Activated B cell treated with CpG ODN at 0.5 μM for 24 hours (primary cell): ENCODE data around the gene FKBP6. TPM values are rescaled to one million over a fixed set of nuclear protein-coding genes. Genes with fewer than 3 reads are reported as not detected.
"Not testable (repeated sequence)": the region's sequence is repeated elsewhere in the genome, so short reads cannot be mapped to it uniquely, and the experiment has no call there.

Experiments used
- ATAC-seq: fragments of 200-7000 bp; cut with Tn5 transposase; one replicate; pipeline ENCODE4 v1.10.0; 2021; ENCODE audit warnings: low read depth, mild to moderate bottlenecking, moderate library complexity
- CTCF ChIA-PET: fragments of 350-600 bp; sonication (Branson Sonifier 250); formaldehyde crosslinking; loops from one replicate; lab custom pipeline; 2021; ENCODE audit warnings: antibody characterized with exemption; lab: Charles Lee
- POLR2A ChIA-PET: fragments of 350-600 bp; sonication (Branson Sonifier 250); formaldehyde crosslinking; loops from one replicate; lab custom pipeline; 2021; ENCODE audit warnings: antibody characterized with exemption; lab: Charles Lee
- DNase-seq: peaks from one replicate; pipeline ENCODE4 v3.0.0; 2022
- H3K27ac Mint-ChIP-seq: one replicate; pipeline ENCODE4 v1.8.0; 2020; ENCODE audit warnings: mixed read lengths
- H3K27me3 Mint-ChIP-seq: one replicate; pipeline ENCODE4 v1.8.0; 2021; ENCODE audit warnings: mixed read lengths
- H3K36me3 Mint-ChIP-seq: one replicate; pipeline ENCODE4 v1.8.0; 2021; ENCODE audit warnings: low read depth, mixed read lengths
- H3K4me1 Mint-ChIP-seq: one replicate; pipeline ENCODE4 v1.8.0; 2021; ENCODE audit warnings: mixed read lengths
- H3K4me3 Mint-ChIP-seq: one replicate; pipeline ENCODE4 v1.8.0; 2020; ENCODE audit warnings: mild to moderate bottlenecking, mixed read lengths
- H3K9me3 Mint-ChIP-seq: one replicate; pipeline ENCODE4 v1.8.0; 2020; ENCODE audit warnings: mixed read lengths
- intact Hi-C: fragments of 100-400 bp; cut with micrococcal nuclease; formaldehyde crosslinking; loops from one replicate; pipeline ENCODE4 v1.15.1; 2024
- total RNA-seq: library from RNA; stranded (reverse); gene quantifications from 2 replicates; pipeline ENCODE4 v1.2.3, GENCODE V29; 2022
- TF ChIP-seq, protein P1 (sequence below): fragments of 200-600 bp; IDR thresholded peaks from one replicate; pipeline ENCODE4 v1.8.0; 2022; ENCODE audit warnings: antibody characterized with exemption, mild to moderate bottlenecking

The FKBP6 gene
- total RNA-seq, 1 donor from 2014 or later, result not detected

DNA sequence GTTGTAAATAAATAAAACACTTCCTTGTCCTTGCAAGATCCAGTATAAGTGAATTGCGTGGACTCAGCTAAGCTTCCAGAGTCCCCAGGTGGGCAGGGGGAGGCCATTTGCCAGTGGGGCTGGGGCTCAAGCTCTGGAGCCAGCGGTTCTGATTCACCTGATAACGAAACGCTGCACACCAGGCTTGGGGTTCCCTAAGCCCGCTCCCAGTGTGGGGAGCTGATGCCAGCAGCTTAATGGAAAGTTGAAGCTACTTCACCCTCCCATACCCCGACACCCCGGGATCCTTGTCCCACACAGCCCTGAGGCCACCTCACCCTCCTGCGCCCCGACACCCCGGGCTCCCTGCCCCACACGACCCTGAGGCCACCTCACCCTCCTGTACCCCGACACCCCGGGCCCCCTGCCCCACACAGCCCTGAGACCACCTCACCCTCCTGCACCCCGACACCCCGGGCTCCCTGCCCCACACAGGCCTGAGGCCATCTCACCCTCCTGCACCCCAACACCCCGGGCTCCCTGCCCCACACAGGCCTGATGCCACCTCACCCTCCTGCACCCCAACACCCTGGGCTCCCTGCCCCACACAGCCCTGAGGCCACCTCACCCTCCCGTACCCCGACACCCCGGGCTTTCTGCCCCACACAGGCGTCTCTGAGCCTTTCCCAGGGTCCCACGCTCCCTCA, 30.8 kb downstream of the FKBP6 start:
- intact Hi-C loops, result no loop called here
- ChIA-PET CTCF (no interaction called here), POLR2A (interaction anchor here (0.6 kb wide), 1 partner anchor 13 kb away, joined by 5 read pairs; no protein-coding TSS in a partner anchor)
- TF ChIP-seq, protein P1, sequence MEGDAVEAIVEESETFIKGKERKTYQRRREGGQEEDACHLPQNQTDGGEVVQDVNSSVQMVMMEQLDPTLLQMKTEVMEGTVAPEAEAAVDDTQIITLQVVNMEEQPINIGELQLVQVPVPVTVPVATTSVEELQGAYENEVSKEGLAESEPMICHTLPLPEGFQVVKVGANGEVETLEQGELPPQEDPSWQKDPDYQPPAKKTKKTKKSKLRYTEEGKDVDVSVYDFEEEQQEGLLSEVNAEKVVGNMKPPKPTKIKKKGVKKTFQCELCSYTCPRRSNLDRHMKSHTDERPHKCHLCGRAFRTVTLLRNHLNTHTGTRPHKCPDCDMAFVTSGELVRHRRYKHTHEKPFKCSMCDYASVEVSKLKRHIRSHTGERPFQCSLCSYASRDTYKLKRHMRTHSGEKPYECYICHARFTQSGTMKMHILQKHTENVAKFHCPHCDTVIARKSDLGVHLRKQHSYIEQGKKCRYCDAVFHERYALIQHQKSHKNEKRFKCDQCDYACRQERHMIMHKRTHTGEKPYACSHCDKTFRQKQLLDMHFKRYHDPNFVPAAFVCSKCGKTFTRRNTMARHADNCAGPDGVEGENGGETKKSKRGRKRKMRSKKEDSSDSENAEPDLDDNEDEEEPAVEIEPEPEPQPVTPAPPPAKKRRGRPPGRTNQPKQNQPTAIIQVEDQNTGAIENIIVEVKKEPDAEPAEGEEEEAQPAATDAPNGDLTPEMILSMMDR, result no peak
- no peaks in the 10 kb centered on the region for H3K9me3 Mint-ChIP-seq
- DNase-seq, result no peak
- ATAC-seq, result no peak
- H3K4me3 Mint-ChIP-seq, result no peak overlapping the region
- H3K4me1 Mint-ChIP-seq, result peaks cover 6% of the 10 kb centered on the region
- no peaks in the 10 kb centered on the region for H3K36me3 Mint-ChIP-seq
- H3K27ac Mint-ChIP-seq, result no peak overlapping the region
- peaks cover 14% of the 10 kb centered on the region for H3K27me3 Mint-ChIP-seq

DNA sequence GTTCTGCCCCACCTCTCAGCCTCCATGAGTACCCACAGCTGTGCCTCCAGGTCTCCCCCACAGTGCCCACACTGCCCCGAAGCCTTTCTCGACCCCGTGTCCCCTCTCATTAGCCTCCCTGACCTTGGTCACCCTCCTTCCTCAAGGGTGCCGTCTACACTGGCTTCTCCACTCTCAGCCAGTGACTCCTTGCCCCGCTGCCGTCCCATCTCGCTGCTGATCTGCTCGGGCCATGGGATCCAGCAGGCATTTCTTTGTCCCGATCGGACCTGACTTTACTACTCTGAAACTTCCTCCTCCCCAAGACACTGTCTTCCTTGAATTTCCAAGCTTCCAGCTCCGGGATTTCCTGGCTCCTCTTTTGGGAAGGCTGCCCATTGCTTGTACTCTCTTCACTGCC, 31.3 kb downstream of the FKBP6 start:
- no peak for DNase-seq
- ChIA-PET POLR2A (no interaction called here), CTCF (no interaction called here)
- ATAC-seq, result no peak
- Mint-ChIP-seq H3K27me3 (peaks cover 14% of the 10 kb centered on the region), H3K9me3 (no peaks in the 10 kb centered on the region), H3K36me3 (no peaks in the 10 kb centered on the region), H3K4me1 (peaks cover 6% of the 10 kb centered on the region), H3K27ac (no peak overlapping the region), H3K4me3 (no peak overlapping the region)
- TF ChIP-seq, protein P1, result no peak
- intact Hi-C loops, result no loop called here

- Mint-ChIP-seq H3K27ac (no peak overlapping the region), H3K27me3 (peaks cover 14% of the 10 kb centered on the region), H3K4me1 (peaks cover 6% of the 10 kb centered on the region), H3K9me3 (no peaks in the 10 kb centered on the region), H3K4me3 (no peak overlapping the region), H3K36me3 (no peaks in the 10 kb centered on the region)
- POLR2A ChIA-PET, result no interaction called here
- TF ChIP-seq, protein P1, result no peak
- ATAC-seq (no peak), DNase-seq (no peak)
- intact Hi-C loops, result no loop called here
- CTCF ChIA-PET, result no interaction called here
These were observed 31.9 kb downstream of the FKBP6 start for GRCh38 chr7:73359746-73360375.

DNA sequence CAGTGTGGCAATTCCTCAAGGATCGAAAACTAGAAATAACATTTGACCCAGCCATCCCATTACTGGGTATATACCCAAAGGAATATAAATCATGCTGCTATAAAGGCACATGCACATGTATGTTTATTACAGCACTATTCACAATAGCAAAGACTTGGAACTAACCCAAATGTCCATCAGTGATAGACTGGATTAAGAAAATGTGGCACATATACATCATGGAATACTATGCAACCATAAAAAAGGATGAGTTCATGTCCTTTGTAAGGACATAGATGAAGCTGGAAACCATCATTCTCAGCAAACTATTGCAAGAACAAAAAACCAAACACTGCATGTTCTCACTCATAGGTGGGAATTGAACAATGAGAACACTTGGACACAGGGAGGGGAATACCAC, 32.6 kb downstream of the FKBP6 start:
- H3K27me3 Mint-ChIP-seq, result peaks cover 14% of the 10 kb centered on the region
- intact Hi-C loops, H3K4me1 Mint-ChIP-seq, H3K27ac Mint-ChIP-seq, H3K36me3 Mint-ChIP-seq, ATAC-seq, POLR2A ChIA-PET, H3K4me3 Mint-ChIP-seq, DNase-seq, CTCF ChIA-PET, H3K9me3 Mint-ChIP-seq: not testable (repeated sequence)

GRCh38 chr7:73363225-73364005, 35.5 kb downstream of the FKBP6 start:
- Mint-ChIP-seq H3K36me3 (no peaks in the 10 kb centered on the region), H3K9me3 (no peaks in the 10 kb centered on the region), H3K27me3 (peaks cover 16% of the 10 kb centered on the region), H3K27ac (no peak overlapping the region), H3K4me1 (peaks cover 12% of the 10 kb centered on the region), H3K4me3 (no peak overlapping the region)
- DNase-seq (no peak), ATAC-seq (no peak)
- intact Hi-C loops, result no loop called here
- ChIA-PET CTCF (no interaction called here), POLR2A (no interaction called here)
- TF ChIP-seq, protein P1, result no peak
